ENCODE results near the gene SDCCAG8. TPM values are rescaled to one million over a fixed set of nuclear protein-coding genes. Genes with fewer than 3 reads are reported as not detected.

SDCCAG8 gene
- total RNA-seq, 2 experiments from 2014 or later: 18.3 to 21.2 TPM

GRCh38 chr1:243465081-243465480 is 209.2 kb downstream of the SDCCAG8 start:
- no peak for DNase-seq
- no peaks in the 10 kb centered on the region for H3K36me3 ChIP-seq (ENCODE audit: insufficient read depth, low read length)
- no peak overlapping the region for H3K27ac ChIP-seq (ENCODE audit: low read depth in 1 of 2, low read length in 2 of 2)
- intact Hi-C loops (cut with DNase I, micrococcal nuclease): no loop called here
- no peaks in the 10 kb centered on the region for H3K4me1 ChIP-seq (ENCODE audit: insufficient read depth, low read length)
- Mint-ChIP-seq H3K4me3 (no peak overlapping the region), H3K27me3 (no peaks in the 10 kb centered on the region), H3K36me3 (ENCODE audit: low read depth) (peaks cover 23% of the 10 kb centered on the region), H3K4me1 (ENCODE audit: low read depth) (no peaks in the 10 kb centered on the region), H3K9me3 (no peaks in the 10 kb centered on the region), H3K27ac (no peak overlapping the region)
- TF ChIP-seq, protein P1, sequence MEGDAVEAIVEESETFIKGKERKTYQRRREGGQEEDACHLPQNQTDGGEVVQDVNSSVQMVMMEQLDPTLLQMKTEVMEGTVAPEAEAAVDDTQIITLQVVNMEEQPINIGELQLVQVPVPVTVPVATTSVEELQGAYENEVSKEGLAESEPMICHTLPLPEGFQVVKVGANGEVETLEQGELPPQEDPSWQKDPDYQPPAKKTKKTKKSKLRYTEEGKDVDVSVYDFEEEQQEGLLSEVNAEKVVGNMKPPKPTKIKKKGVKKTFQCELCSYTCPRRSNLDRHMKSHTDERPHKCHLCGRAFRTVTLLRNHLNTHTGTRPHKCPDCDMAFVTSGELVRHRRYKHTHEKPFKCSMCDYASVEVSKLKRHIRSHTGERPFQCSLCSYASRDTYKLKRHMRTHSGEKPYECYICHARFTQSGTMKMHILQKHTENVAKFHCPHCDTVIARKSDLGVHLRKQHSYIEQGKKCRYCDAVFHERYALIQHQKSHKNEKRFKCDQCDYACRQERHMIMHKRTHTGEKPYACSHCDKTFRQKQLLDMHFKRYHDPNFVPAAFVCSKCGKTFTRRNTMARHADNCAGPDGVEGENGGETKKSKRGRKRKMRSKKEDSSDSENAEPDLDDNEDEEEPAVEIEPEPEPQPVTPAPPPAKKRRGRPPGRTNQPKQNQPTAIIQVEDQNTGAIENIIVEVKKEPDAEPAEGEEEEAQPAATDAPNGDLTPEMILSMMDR (IDR thresholded peaks at IDR 0.05): no peak
- POLR2A ChIA-PET: no interaction called here
- no peaks in the 10 kb centered on the region for H3K9me3 ChIP-seq (ENCODE audit: control insufficient read depth in 1 of 2, insufficient read depth in 1 of 2, low read length in 2 of 2)
- no peak overlapping the region for H3K4me3 ChIP-seq (ENCODE audit: low read length)
- H3K27me3 ChIP-seq (ENCODE audit: control insufficient read depth in 1 of 2, insufficient read depth in 2 of 2, low read length in 2 of 2): no peaks in the 10 kb centered on the region
- no peak for ATAC-seq (ENCODE audit: poor library complexity)
- CTCF ChIA-PET: no interaction called here

DNA sequence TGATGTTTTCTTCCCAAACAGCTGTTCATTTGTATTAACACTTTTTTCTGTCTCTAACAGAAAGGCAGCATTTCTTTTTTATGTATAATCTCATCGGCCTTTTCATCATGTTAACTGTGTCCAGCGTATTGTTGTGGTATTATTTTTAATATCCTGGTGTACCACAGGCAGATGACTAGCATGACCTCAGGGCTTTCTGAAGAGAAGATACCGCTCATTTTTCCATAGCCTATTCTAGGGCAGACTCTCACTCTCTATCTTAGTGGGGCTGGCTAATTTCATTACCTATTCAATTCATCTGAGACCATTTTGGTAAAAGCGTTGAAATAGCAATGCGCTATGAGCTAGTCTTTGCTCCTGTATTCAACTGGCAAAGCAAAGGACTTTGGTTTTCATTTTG is 209.9 kb downstream of the SDCCAG8 start:
- H3K4me1 ChIP-seq (ENCODE audit: insufficient read depth, low read length): no peaks in the 10 kb centered on the region
- no peak overlapping the region for H3K4me3 ChIP-seq (ENCODE audit: low read length)
- H3K36me3 ChIP-seq (ENCODE audit: insufficient read depth, low read length): no peaks in the 10 kb centered on the region
- Mint-ChIP-seq H3K4me3 (no peak overlapping the region), H3K27ac (no peak overlapping the region), H3K27me3 (no peaks in the 10 kb centered on the region), H3K4me1 (ENCODE audit: low read depth) (no peaks in the 10 kb centered on the region), H3K9me3 (no peaks in the 10 kb centered on the region), H3K36me3 (ENCODE audit: low read depth) (peaks cover 18% of the 10 kb centered on the region)
- ChIA-PET POLR2A (no interaction called here), CTCF (no interaction called here)
- H3K27me3 ChIP-seq (ENCODE audit: control insufficient read depth in 1 of 2, insufficient read depth in 2 of 2, low read length in 2 of 2): no peaks in the 10 kb centered on the region
- intact Hi-C loops (cut with DNase I, micrococcal nuclease): no loop called here
- DNase-seq (no peak), ATAC-seq (ENCODE audit: poor library complexity) (no peak)
- TF ChIP-seq, protein P1 (IDR thresholded peaks at IDR 0.05): no peak
- no peak overlapping the region for H3K27ac ChIP-seq (ENCODE audit: low read depth in 1 of 2, low read length in 2 of 2)
- H3K9me3 ChIP-seq (ENCODE audit: control insufficient read depth in 1 of 2, insufficient read depth in 1 of 2, low read length in 2 of 2): no peaks in the 10 kb centered on the region

DNA sequence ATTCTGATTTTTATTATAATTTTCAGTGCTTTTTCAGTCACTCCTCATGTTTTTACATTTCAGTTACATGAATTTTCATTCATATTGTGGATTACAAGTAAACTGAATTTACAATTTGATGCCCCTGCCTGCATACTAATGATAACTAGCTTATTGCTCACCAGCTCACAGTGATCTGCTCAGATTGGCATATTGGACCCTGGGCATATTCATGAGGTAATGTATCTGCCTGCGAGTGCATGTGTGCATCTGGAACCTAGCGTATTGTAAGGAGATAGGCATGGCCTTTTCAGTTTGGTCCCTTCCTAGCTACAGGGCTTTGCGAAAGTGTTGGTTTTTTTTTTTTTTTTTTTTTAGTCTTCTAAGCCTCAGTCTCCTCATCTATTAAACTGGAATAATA is 213.7 kb downstream of the SDCCAG8 start:
- intact Hi-C loops (cut with DNase I, micrococcal nuclease): no loop called here
- DNase-seq (no peak), ATAC-seq (ENCODE audit: poor library complexity) (no peak)
- no peaks in the 10 kb centered on the region for H3K9me3 Mint-ChIP-seq
- Histone ChIP-seq H3K9me3 (ENCODE audit: control insufficient read depth in 1 of 2, insufficient read depth in 1 of 2, low read length in 2 of 2) (no peaks in the 10 kb centered on the region), H3K4me1 (ENCODE audit: insufficient read depth, low read length) (peaks cover 3% of the 10 kb centered on the region), H3K36me3 (ENCODE audit: insufficient read depth, low read length) (no peaks in the 10 kb centered on the region), H3K27me3 (ENCODE audit: control insufficient read depth in 1 of 2, insufficient read depth in 2 of 2, low read length in 2 of 2) (no peaks in the 10 kb centered on the region), H3K4me3 (ENCODE audit: low read length) (no peak overlapping the region), H3K27ac (ENCODE audit: low read depth in 1 of 2, low read length in 2 of 2) (no peak overlapping the region)
- TF ChIP-seq, protein P1 (IDR thresholded peaks at IDR 0.05): no peak
- no peak overlapping the region for H3K27ac Mint-ChIP-seq
- POLR2A ChIA-PET: interaction anchor here (0.6 kb wide), 1 partner anchor 56 kb away, joined by 5 read pairs; no protein-coding TSS in a partner anchor
- H3K27me3 Mint-ChIP-seq: no peaks in the 10 kb centered on the region
- H3K4me3 Mint-ChIP-seq: no peak overlapping the region
- peaks cover 4% of the 10 kb centered on the region for H3K36me3 Mint-ChIP-seq (ENCODE audit: low read depth)
- CTCF ChIA-PET: no interaction called here
- peaks cover 20% of the 10 kb centered on the region for H3K4me1 Mint-ChIP-seq (ENCODE audit: low read depth)

Measured in CD4-positive, alpha-beta T cell (primary cell).